GM18508 (cell line): ENCODE measurements around the gene CAMTA1.

Experiments used
- ATAC-seq: cut with Tn5 transposase; IDR thresholded peaks from one replicate; pipeline ENCODE4 v1.9.1; 2021; ENCODE audit warnings: moderate number of reproducible peaks; ENCODE audit not compliant: insufficient read depth, unreplicated experiment

The CAMTA1 gene

DNA sequence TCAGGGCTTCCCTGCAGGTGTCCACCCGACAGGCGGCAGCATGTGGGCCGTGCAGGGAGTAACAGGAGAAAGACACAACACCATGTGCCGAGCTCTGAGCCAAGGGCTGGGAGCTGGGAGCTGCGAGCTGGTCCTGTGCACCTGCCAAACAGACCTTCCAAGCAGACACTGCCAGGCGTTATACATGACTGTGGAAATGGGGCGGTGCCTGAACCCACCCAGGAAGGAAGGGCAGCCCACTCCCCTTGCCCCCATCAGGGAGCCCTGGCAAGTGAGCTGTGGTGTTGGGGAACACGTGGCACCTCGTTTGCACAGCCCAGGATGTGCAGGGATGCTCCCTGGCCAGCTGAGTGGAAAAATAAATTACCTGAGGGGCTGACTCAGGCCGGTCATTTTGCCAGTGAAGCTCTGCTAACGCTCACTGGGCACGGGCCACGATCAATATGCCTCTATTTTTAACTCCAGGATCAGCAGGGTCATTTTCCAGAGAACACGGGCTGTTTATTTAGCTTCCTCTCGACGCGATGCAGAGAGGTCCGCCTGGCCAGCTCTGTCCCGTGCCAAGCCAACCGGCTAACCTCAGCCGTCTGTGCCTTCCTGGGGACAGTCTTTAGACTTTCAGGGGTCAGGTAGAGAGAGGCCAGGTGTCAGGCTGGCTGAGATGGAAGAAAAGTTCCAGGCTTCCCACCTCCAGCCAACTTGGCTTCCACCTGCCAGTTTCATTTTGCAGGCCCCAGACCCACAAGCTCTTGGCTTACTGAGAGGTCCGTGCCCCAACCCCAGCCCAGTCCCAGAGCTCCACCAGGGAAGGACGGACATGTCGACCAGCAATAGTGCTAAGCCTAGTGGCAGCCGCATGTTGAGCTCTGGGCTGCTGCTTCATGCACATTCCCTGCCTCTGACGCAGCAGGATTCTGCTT lies 789.1 kb downstream of the CAMTA1 start:
- ATAC-seq = no peak

DNA sequence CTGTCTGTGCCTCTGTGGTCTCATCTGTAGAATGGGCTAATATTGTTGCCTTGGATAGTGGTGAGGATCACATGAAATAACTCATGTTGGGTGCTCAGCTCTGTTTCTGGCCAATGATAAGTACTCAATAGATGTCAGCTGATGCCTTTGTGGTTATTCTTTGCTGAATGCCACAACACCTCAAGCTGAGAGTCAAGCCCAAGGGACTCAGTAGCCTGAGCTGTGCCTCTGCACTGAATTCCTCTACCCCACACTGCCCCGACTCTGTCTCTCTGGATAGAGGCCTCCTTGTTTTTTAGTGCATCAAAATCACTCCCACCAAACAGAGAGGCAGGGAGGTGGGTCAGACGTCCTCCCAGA lies 789.8 kb downstream of the CAMTA1 start:
- no peak for ATAC-seq

DNA sequence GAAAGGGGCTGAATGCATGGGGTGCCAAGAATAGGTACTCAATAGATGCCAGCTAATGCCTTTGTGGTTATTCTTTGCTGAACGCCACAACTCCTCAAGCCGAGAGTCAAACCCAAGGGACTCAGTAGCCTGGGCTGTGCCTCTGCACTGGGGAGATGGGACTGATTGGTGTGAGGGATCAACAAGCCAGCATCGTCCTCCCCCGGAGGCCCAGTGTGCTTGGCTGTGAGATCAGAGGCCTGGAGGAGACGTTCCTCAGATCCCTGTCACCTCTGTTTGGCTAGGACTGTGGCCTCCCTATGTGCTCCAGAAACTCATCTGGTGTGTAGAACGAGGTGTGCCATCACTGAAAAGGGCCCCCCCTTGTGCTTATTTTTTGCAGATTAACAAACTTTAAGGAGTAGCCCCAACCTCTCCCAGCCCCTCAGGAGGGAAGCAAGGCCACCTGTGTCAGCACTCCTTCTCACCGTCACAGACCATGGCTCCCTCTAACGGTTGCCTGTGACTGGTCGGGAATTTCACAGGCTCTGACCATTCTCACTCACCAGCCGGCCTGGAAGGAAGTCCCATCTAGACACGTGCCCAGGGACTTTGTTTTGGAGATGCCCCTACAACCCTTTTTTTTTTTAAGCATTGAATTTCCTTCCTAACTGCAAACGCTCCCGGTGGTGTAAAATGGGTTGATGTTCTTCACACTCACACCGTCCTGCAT lies 791.8 kb downstream of the CAMTA1 start:
- ATAC-seq = no peak

DNA sequence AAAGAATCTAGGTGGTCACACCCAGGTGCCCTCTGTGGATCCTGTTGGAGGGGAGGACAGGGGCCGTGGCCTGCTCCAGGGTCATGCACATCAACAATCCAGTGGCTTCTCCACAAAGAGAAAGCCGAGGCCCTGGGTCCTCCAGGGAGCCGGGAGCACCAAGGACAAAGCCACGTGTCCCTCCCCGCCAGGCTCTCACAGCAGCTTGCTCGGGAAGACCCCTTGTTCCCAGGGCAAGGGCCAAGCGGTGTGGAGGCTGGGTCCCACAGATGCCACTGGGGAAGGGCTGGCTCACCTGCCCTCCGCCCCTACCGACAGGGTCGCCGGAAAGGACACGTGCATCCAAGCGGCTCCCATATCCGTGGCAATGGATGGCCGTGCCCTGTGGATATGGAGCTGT lies 793.0 kb downstream of the CAMTA1 start:
- ATAC-seq = no peak

DNA sequence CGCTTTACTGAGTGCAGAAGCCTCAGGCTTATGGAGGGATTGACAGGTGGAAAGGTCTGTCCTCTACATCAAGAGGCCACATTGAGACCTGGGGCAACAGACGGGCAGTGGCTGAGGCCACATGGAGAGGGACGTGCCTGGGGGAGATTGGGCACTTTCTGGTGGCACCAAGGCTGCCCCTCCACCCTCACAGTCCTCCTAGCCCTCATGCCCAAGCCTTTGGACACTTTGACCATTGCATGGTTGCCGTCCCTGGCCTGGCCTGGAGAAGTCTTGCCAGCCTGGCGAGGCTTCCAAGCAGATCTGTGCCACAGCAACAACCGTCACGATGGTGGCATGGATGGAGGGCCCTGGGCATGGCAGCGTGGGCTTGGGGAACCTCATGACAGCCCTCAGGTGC lies 793.8 kb downstream of the CAMTA1 start:
- ATAC-seq = no peak

DNA sequence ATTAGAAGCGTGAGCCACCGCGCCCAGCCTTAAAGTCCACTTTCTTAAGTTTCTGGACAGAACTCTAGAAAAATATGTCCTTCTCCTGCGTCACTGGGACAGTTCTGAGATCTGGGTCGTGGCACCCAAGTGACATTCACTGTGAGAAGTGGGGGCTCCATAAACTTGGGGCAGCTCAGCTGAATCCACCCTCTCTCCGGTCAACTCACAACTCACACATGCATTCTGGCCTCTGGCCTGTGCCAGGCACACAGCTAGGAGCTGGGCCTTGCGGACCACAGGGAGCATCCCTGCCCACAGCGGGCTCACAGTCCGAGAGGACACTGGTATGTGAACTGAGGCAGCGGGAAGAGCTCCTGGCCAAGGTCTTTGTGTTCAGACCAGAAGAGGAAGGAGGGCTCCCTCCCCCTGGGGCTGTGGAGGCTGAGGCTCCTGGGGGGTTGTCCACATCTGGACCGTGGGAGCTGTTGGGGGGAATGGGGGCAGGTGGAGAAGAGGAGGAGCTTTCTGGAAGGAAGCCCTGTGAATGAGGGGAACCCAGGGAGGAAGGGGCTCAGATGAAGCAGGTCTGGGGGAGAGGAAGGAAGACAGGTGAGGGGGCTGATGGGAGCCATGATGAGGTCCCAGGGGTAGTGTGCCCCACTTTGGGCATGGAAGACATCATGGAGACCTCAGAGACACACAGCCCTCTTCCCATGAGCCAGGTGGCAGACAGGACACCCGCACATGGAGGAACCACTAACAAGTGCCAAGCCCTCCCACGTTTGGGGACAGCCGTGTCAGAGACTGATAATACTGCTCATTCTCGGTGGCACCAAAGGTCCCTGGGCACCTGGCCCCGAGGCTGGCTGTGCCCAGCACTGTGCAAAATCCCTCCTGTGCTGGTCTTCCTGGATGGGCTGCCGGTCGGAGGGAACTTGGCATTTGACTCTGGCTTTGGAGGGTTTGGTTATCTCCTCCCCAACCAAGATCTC lies 794.9 kb downstream of the CAMTA1 start:
- ATAC-seq = no peak

DNA sequence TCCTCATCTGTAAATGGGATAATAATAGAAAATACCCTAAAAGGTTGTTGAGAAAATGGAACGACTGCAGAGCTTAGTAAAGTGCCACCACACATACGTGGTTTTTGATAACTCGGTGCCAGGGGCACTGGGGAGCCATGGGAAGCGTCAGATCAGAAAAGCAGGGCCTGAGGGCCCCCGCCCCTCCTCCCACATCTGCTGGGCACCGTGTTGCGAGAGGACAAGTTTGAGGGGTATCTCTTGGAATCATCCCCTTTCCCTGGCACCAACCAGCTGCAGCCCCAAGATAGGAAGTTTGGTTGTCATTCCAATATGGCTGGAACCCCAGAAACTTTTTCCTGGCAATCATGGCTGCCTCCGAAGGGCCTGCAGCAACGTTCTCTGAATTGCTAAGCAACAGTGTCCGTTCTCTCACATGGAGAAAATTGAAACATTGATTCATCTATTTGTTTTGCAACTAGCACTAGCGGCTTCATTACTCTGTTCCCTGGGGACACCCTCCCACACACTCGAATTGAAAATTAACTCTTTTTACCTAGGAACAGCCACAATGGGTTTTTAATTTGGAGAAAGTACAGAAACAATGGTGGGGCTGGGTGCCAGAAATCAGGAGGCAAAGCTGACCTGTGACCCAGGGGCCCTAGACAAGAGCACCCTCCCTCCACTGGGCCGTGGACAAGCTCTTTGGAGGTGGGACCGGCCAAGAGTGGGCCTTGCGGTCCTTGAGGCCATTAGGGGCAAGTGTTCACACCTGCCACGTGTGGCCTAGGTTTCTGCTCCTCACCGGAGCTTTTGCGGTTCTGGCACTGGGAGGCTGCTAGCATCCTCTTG lies 795.9 kb downstream of the CAMTA1 start:
- ATAC-seq = no peak

DNA sequence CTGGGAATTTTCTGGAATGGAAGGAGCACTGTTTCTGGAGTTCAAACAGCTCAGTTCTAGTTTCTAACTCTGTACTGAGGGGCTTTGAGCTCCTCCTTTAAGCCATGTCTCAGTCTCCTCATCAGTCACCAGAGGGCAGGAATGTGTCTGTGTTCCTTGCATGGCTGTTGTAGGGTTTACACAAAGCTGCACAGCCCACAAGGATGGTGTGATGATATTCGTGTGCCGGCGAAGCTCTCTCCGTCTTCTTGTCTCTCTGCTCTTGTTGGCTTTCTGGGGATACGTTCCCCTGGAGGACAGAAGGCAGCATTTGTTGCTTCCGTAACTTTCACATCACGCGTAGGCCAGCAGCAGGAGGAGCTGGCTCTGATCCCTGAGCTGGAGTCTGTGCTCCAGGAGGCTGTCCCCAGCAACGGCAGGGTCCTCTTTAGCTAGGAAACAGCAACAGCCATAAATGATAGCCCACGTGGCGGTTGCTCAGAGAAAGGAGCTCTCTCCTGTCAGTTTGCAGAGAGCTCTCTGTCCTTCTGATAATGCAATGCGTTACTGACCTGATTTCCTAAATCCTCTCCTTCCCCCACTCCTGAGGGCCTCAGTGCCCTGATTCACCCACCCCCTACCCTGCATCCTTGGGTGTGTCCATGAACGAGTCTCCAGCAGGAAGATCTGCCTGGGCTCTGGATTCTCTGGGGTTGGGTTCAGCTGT lies 796.7 kb downstream of the CAMTA1 start:
- ATAC-seq = no peak

DNA sequence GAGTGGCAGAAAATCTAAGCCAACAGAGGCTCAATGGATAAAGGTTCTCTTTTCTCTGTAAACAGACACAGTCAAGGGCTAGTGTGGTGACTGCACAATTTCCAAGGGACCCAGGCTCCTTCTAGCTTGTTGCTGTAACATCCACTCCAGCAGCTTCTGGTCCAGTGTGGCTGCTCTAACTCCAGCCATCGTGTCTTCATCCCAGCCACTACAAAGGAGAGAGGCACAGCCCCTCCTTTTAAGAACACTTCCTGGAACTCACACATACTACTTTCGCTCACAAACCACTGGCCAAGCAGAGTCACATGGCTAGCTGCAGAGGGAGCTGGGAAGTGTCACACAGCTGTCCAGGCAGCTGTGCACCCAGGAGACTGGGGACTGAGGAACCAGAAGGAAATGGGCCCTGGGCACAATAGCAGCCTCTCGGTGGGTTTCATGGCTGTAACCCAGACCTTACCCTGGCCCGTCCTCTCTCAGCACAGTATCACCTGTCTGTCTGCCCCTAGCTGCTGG lies 797.3 kb downstream of the CAMTA1 start:
- ATAC-seq = no peak

DNA sequence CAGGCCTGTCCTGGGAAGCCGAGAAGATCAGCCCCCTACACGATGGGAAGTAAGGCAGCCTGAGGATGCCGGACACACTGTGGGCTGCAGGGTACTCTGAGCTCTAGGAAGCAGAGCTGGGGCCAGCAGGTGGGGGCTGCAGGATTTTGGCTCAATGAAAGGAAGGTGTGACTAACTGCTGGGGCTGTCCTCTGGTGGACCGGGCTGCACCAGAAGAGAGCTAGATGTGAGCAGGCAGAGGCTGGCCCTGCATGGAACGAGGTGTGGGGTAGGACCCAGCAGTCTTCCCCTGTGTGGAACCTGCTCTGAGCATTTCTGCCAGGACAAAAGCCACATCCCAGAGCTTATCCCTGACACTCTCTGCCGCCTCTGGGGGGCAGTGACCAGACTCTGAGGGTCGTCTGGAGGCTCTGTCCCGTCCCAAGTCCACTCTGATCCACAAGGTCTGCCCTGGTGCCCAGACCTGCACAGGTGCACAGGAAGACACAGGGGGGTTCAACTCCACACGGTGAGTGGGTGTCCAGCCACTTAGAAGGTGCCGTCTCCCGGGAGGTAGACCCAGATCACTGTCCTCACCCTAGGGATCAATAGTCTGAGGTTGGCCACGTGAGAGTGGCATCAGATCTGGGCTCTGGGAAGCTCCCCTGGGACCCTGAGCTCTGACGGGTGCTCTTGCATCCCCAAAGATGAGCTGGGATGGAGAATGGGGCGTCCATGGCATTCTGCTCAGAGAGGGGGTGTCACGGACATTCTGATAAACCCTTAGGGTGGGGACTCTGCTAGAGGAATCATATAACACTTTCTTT lies 798.2 kb downstream of the CAMTA1 start:
- no peak for ATAC-seq

DNA sequence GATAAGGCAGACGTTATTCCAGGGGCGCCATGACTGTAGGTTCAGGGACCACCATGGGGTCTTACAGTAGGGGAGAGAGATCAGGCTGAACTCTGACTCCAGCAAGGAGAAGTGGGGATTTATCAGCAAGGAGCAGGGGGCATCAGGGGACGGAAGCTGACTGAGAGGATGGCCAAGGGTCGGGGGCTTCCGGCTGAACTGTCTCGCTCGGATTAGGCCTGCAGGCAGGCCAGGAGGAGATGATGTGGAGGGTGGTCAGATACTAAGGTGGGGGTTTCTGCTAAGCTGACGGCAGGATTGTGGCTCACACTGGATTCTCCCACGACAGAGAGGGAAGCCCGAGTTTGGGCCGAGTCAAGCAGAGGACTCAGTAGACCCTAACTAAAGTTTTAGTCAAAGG lies 798.9 kb downstream of the CAMTA1 start:
- ATAC-seq = no peak

DNA sequence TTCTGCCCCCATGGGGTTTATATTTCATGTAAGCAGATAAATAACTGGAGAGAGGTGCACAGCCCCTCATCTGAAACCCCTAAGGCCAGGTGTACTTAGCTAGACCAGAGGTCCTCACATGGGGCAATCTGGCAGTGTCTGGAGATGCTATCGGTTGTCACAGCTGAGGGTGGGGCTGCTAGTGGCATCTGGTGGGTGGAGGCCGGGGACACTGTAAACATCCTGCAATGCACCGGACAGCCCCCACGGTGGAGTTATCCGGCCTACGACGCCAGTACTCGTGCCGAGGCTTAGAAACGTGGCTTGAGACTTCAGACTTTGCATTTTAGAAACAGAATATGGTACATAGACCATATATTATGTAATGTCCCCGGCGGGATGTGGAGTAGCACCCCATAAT lies 799.4 kb downstream of the CAMTA1 start:
- no peak for ATAC-seq

DNA sequence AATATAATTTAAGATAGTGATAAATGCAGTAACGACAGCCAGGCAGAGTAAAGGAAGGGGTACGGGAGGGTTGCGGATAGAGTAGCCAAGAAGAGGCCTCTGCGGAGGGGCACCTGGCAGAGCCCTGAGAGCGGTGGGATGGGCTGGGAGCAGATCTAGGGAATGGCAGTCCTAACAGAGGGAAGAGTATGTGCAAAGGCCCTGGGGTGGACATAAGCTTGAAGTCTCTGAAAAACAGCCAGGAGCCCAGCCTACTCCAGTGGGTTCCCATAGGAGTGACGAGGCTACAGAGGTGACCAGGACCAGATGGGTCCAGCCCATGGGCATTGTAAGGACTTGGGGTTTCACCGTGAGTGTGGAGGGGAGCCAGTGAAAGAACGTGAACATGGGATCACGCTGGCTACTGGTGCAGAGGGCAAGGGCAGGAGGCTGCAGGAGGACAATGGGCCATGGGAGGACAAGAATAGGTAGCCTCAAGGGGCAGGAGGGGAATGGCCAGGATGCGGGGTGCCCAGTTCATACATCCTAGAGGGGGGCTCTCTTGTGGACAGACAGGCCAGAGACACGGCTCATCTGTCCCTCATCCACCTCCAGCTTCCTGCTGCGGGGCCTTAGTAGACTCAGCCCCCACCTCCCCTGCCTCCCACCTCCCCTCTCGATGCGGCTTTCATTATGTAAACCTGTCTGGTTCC lies 800.1 kb downstream of the CAMTA1 start:
- ATAC-seq = no peak

DNA sequence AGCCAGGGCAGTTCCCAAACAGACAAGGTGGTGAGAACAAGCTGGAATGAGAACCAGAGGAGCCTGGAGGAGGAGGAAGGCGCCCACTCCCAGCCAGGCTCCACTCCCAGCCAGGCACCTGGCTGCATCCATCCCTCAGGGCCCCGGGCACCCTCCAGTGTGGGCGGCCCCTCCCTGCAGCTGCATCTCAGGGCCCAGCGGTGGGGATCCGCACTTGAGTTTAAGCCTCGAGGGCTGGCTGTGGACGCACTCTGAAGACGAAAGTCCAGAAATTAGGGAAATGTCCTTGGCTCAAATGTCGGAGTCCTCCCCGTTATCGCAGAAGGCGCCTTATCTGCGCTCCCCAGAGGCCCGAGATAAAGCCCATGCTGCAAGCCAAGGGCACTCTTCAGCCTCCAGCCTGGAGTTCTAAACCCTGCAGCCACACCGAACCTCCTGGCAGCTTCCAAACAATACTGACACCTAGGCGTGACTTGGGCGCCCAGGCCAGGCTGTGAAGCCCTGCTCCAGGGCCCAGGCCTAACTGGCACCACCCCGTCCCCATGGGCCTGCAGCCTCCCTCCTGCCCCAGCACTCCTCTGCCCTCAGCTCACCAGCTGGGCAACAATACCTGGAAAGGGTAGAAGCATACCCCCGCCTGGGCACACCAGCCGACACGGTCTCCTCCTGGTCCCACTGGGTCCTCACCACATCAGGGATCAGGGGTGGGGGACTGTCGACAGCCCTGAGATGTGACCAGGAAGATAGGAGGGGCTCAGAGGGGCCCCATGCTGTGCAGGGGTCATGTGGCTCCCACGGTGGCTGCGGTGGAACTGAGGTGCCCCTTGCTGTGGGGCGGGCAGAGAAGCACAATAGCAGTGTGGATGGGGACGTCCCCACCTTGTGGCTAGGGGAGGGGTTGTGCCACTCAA lies 801.0 kb downstream of the CAMTA1 start:
- no peak for ATAC-seq

DNA sequence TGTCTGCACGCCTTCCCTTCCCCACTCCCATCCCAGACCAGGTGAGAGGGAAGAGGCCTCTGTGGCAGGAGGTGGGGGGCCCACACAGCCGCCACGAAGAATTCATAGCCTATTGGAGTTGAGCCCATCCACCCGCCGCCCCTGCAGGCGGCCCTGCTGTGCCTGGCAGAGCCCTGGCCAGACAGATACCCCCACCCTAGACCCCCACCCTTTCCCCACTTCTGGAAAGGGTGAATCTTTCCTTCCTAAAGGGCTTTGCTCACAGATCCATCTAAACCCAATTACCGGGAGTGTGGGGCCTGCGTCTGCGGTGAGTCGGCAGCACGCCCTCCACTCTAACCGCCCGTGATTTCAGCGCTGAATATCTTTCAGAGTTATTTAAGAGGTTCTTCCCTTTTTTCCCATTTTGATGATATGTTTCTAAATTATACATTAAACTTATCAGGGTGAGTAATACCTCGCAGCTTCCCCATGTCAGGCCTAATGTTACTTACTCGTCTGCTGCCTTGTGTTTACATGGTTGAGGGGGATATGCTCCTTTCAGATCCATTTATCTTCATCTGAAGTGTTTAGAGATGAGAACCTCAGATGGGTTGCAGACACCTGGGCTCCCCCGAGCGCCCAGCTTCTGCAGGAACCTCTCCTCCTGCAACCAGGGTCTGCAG lies 802.0 kb downstream of the CAMTA1 start:
- no peak for ATAC-seq
